Psoas muscle (tissue), 8 donors: Measurements from ENCODE around the gene PGM2L1. TPM values are rescaled to one million over a fixed set of nuclear protein-coding genes. Genes with fewer than 3 reads are reported as not detected.
"Not testable (repeated sequence)": the region's sequence is repeated elsewhere in the genome, so short reads cannot be mapped to it uniquely, and the experiment has no call there.

ENCODE experiments used
- ATAC-seq, 4 donors: fragments of 200-7000 bp; cut with Tn5 transposase; one replicate each; pipeline ENCODE4 v1.9.1; 2020; ENCODE audit warnings: moderate library complexity in 3 of 4, mild to moderate bottlenecking in 2 of 4
- DNase-seq, 2 donors: peaks; one replicate each; pipeline ENCODE4 v3.0.0-alpha.2; 2020
- H3K27ac ChIP-seq: fragments of 200-600 bp; one replicate; pipeline ENCODE4 v1.8.0; 2022
- H3K27me3 ChIP-seq, 3 donors: fragments of 200-600 bp in 1 of 3; one replicate each; pipeline versions ENCODE4 v1.6.1 to v1.8.0; 2013 to 2022; ENCODE audit warnings: low read length in 2 of 3, mild to moderate bottlenecking in 2 of 3, moderate library complexity in 1 of 3; ENCODE audit not compliant: insufficient read depth in 3 of 3
- H3K36me3 ChIP-seq, 2 donors: fragments of 200-600 bp in 1 of 2; one replicate each; pipeline versions ENCODE4 v1.6.1 to v1.8.0; 2013 to 2022; ENCODE audit warnings: low read depth in 1 of 2, mild to moderate bottlenecking in 1 of 2, moderate library complexity in 1 of 2; ENCODE audit not compliant: insufficient read depth in 1 of 2
- H3K4me1 ChIP-seq: fragments of 200-600 bp; one replicate; pipeline ENCODE4 v1.8.0; 2022
- H3K4me3 ChIP-seq: fragments of 200-600 bp; one replicate; pipeline ENCODE4 v1.8.0; 2022; ENCODE audit warnings: mild to moderate bottlenecking
- H3K9me3 ChIP-seq: fragments of 200-600 bp; one replicate; pipeline ENCODE4 v1.8.0; 2022
- WGBS, 3 donors: extraction: QIAGEN DNeasy Blood & Tissue Kit; methylation state at CpG; one replicate each; pipeline versions ENCODE4 v1.1.6 to v1.1.7; 2013; 5-methylcytosine and 5-hydroxymethylcytosine counted together
- intact Hi-C, 2 donors: fragments of 100-400 bp; cut with DNase I; formaldehyde crosslinking; loops; one replicate each; pipeline versions ENCODE4 v1.11.0 to v1.14.2; 2022
- polyA plus RNA-seq, 3 donors: library from polyadenylated mRNA; stranded (reverse); fragments of 200-250 nt; gene quantifications; one replicate each; pipeline ENCODE4 v1.2.3, GENCODE V29; 2013
- total RNA-seq, 4 donors: library from RNA; stranded (reverse); fragmentation: NEBNext Ultra II Directional in 2 of 4; extraction: Animal tissue kit (Norgen Biotek cat#: 25700) in 2 of 4; gene quantifications; one replicate each; pipeline versions ENCODE4 v1.2.1 to v1.2.4, GENCODE V29; 2021 to 2023
- TF ChIP-seq, protein P1 (sequence below): fragments of 200-600 bp; IDR thresholded peaks from one replicate; pipeline ENCODE4 v1.8.0; 2022; ENCODE audit warnings: antibody characterized with exemption
- donor health status: healthy with polysubstance abuse.
- donor health status: DM: no; HTN: no; CAD: no; lungs with moderate emphysema.
- donor health status: Bipolar disorder and iron deficiency.
- donor health status: healthy.
- donor health status: DM: yes; HTN: yes; CAD: no.
- donor health status: DM: no; HTN: no; CAD: no.
- donor health status: DM: no; HTN: no; CAD: no.
- donor health status: DM: yes; HTN: yes; CAD: no.

Gene PGM2L1
- total and polyA plus RNA-seq, 7 donors = 2.8 to 10.9 (median 9.7) TPM

DNA sequence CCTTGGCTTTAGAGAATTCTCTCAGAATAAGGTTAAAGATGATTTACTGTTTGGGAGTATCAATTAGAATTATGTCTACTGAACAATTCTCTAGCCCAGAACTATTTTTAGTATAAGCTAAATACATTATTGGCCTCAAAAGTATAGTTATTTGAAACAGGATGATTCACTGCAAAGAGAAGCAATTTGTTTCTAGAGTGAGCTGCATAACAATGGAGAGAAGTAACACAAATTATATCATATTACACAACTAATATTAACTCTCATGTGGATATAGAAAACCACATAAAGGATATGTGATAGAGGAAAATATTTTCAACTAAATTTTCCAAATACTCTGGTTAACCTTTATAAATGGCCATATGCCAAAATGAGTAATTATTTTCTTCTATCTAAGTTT, 24.9 kb downstream of the PGM2L1 start:
- no peak for ATAC-seq
- TF ChIP-seq, protein P1, sequence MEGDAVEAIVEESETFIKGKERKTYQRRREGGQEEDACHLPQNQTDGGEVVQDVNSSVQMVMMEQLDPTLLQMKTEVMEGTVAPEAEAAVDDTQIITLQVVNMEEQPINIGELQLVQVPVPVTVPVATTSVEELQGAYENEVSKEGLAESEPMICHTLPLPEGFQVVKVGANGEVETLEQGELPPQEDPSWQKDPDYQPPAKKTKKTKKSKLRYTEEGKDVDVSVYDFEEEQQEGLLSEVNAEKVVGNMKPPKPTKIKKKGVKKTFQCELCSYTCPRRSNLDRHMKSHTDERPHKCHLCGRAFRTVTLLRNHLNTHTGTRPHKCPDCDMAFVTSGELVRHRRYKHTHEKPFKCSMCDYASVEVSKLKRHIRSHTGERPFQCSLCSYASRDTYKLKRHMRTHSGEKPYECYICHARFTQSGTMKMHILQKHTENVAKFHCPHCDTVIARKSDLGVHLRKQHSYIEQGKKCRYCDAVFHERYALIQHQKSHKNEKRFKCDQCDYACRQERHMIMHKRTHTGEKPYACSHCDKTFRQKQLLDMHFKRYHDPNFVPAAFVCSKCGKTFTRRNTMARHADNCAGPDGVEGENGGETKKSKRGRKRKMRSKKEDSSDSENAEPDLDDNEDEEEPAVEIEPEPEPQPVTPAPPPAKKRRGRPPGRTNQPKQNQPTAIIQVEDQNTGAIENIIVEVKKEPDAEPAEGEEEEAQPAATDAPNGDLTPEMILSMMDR = no peak
- intact Hi-C loops = no loop called here

DNA sequence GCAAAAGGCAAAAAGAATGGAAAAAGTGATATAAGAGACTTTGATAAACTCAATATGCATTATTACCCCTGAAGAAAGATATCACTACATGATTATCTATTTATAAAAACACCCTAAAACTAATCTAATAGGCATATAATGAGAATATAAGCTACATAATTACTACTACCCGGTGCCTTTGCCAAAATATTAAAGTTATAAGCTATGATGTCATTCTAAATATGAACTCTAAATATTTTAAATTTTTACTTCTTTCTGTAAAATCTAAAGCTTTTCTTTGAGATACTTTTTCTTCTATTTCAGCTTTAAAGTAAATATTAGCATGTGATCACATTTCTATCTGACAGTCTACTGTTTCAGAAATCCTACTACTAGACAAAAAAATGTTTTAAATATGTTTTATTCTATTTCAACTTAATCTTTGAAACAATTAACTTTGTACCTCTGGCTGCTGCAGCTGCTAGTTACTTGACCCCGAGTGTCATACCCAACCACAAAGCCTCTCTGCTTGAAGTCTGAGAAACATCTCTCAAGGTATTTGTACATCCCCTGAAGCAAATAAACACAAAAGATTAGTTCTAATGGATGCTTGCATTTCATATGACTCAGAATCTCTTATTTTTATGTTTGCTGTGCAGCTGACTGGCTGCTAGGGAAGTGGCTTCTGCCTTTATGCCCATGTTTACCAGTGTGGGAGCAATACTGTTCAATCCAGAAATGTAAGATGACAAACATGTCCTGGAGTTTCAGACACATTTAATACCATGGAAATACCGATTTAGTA, 26.8 kb downstream of the PGM2L1 start:
- Histone ChIP-seq H3K36me3 (peaks cover 0 to 42% of the 10 kb centered on the region in 2 donors), H3K4me1 (no peaks in the 10 kb centered on the region), H3K9me3 (no peaks in the 10 kb centered on the region), H3K4me3 (no peak overlapping the region), H3K27me3 (no peaks in the 10 kb centered on the region), H3K27ac (no peak overlapping the region)
- DNase-seq = no peak
- 65 to 74% (median 70%) methylated on average over 3 of the region's 3 CpGs for WGBS, 3 donors
- ATAC-seq = no peak
- intact Hi-C loops = no loop called here
- TF ChIP-seq, protein P1 = no peak

More for the DNA sequence above, 24.9 kb downstream of the PGM2L1 start:
- Histone ChIP-seq H3K9me3 (no peaks in the 10 kb centered on the region), H3K36me3 (peaks cover 0 to 23% of the 10 kb centered on the region in 2 donors), H3K4me3 (no peak overlapping the region), H3K27me3 (no peaks in the 10 kb centered on the region), H3K4me1 (no peaks in the 10 kb centered on the region), H3K27ac (no peak overlapping the region)
- DNase-seq = no peak

DNA sequence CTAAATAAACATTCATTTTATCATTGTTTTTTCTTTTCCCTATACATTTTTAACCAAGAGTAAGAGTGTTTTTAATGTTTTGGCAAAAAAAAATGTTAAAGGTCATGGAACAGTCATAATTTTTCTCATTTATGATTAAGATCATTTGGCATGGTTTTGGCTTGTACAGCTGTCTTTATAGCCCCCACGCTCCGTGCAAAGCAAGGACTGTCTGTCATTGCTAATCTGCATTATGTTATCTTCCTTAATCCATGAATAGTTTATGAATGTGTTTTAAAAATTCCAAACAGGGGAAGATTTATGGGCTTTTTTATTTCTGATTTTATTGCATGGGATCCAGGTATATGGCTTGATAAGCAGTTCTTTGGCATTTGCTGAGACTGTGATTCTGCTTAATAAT, 28.1 kb downstream of the PGM2L1 start:
- H3K27me3 ChIP-seq = no peaks in the 10 kb centered on the region
- no peak for ATAC-seq
- H3K27ac ChIP-seq = no peak overlapping the region
- TF ChIP-seq, protein P1 = no peak
- H3K4me1 ChIP-seq = no peaks in the 10 kb centered on the region
- 92 to 96% (median 93%) methylated on average over 2 of the region's 2 CpGs for WGBS, 3 donors
- no peaks in the 10 kb centered on the region for H3K9me3 ChIP-seq
- intact Hi-C loops = no loop called here
- no peak overlapping the region for H3K4me3 ChIP-seq
- peaks cover 0 to 44% of the 10 kb centered on the region in 2 donors for H3K36me3 ChIP-seq
- DNase-seq = no peak

DNA sequence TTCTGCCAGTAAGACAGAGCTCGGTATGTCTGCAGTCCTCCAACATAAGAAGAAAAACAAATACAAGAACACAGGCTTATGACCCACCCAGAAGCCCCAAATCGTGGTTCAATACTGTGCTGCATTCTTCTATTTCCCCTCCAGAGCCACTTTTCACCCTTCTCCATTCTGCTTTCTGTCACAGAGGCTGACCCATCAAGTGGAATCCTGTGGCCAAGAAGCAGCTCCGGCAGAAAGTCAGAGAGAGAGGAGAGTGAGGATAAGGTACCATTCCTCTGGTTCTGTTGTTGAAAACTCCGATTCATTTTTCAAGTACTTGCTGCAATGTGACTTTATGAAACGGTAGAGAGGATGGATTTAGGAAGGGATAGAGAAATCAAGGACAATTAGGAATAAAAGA, 30.4 kb downstream of the PGM2L1 start:
- Histone ChIP-seq H3K4me3 (no peak overlapping the region), H3K9me3 (no peaks in the 10 kb centered on the region), H3K27me3 (no peaks in the 10 kb centered on the region), H3K27ac (no peak overlapping the region), H3K36me3 (peaks cover 0 to 50% of the 10 kb centered on the region in 2 donors), H3K4me1 (no peaks in the 10 kb centered on the region)
- intact Hi-C loops = no loop called here
- TF ChIP-seq, protein P1 = no peak
- no peak for DNase-seq
- no peak for ATAC-seq
- WGBS, 3 donors = 82 to 87% (median 84%) methylated on average over 5 of the region's 5 CpGs

DNA sequence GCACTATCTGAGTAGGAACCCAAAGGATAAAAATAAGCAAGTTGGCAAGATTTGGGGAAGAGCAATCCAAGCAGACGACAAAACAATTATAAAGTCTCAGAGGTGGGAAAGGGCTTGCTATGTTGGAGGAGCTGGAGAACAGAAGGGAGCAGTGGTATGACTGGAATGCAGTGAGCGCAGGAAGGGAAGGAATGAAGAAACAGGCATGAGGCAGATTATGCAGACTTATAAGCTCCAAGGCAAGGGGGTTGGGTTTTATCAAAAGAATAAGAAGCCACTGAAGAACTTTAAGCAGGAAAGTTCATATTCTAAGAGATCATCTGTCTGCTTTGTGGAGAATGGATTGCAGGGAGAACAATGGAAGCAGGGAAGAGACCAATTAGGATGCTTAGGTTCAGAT, 31.7 kb downstream of the PGM2L1 start:
- TF ChIP-seq, protein P1 = no peak
- DNase-seq = no peak
- 75 to 80% (median 76%) methylated on average over 2 of the region's 2 CpGs for WGBS, 3 donors

DNA sequence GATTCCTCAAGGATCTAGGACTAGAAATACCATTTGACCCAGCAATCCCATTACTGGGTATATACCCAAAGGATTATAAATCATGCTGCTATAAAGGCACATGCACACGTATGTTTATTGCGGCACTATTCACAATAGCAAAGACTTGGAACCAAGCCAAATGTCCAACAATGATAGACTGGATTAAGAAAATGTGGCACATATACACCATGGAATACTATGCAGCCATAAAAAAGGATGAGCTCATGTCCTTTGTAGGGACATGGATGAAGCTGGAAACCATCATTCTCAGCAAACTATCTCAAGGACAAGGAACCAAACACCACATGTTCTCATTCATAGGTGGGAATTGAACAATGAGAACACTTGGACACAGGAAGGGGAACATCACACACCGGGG, 32.4 kb downstream of the PGM2L1 start:
- H3K9me3 ChIP-seq, H3K27me3 ChIP-seq, H3K4me3 ChIP-seq, intact Hi-C loops, H3K4me1 ChIP-seq, ATAC-seq, H3K27ac ChIP-seq, DNase-seq: not testable (repeated sequence)
- H3K36me3 ChIP-seq = peaks cover 0 to 50% of the 10 kb centered on the region in 2 donors
- 84 to 97% (median 86%) methylated on average over 2 to 3 of the region's 3 CpGs for WGBS, 3 donors

More for the DNA sequence above, 31.7 kb downstream of the PGM2L1 start:
- Histone ChIP-seq H3K27me3 (no peaks in the 10 kb centered on the region), H3K9me3 (no peaks in the 10 kb centered on the region), H3K27ac (no peak overlapping the region), H3K36me3 (peaks cover 0 to 50% of the 10 kb centered on the region in 2 donors), H3K4me3 (no peak overlapping the region), H3K4me1 (no peaks in the 10 kb centered on the region)
- intact Hi-C loops = no loop called here
- ATAC-seq = no peak
